Prostate gland (tissue), 2 donors: Measurements from ENCODE around the gene RBM18.

Experiments
- CTCF ChIP-seq, 4 experiments: fragments of 200-600 bp in 2 of 4; fragments of 450-650 bp in 2 of 4; sonication (generic) in 2 of 4; IDR thresholded peaks; 1 replicate in 3 of 4; 2 replicates in 1 of 4; pipeline ENCODE4 v1.5.1; 2016 to 2019; ENCODE audit warnings: antibody characterized with exemption in 4 of 4, mild to moderate bottlenecking in 2 of 4, moderate library complexity in 2 of 4
- POLR2AphosphoS5 ChIP-seq: sonication (generic); formaldehyde crosslinking; IDR thresholded peaks from one replicate; pipeline ENCODE4 v1.6.1; 2017; ENCODE audit warnings: antibody characterized with exemption

- TF ChIP-seq CTCF (IDR thresholded peaks at IDR 0.05): no peak
- no peak for TF ChIP-seq POLR2AphosphoS5
Measured at GRCh38 chr9:122226758-122227574, 37.7 kb downstream of the RBM18 start.
